Suprapubic skin (tissue), 4 donors: ENCODE measurements around the gene PLEK. TPM values are rescaled to one million over a fixed set of nuclear protein-coding genes. Genes with fewer than 3 reads are reported as not detected.

Experiments used
- DNase-seq, 2 donors: peaks; one replicate each; pipeline ENCODE4 v3.0.0-alpha.2; 2019; ENCODE audit warnings: low spot score in 2 of 2
- H3K27ac ChIP-seq: fragments of 200-600 bp; sonication (generic); one replicate; pipeline ENCODE4 v1.5.1; 2019
- H3K27me3 ChIP-seq: fragments of 200-600 bp; sonication (generic); one replicate; pipeline ENCODE4 v1.5.1; 2019
- H3K36me3 ChIP-seq: fragments of 200-600 bp; sonication (generic); one replicate; pipeline ENCODE4 v1.5.1; 2019
- H3K4me1 ChIP-seq: fragments of 200-600 bp; sonication (generic); one replicate; pipeline ENCODE4 v1.5.1; 2019
- H3K4me3 ChIP-seq: fragments of 200-600 bp; sonication (generic); one replicate; pipeline ENCODE4 v1.5.1; 2019; ENCODE audit warnings: mild to moderate bottlenecking
- H3K9me3 ChIP-seq: fragments of 200-600 bp; sonication (generic); one replicate; pipeline ENCODE4 v1.5.1; 2019
- EP300 ChIP-seq: sonication (generic); formaldehyde crosslinking; IDR thresholded peaks from one replicate; pipeline ENCODE4 v1.6.1; 2017; ENCODE audit warnings: antibody characterized with exemption
- POLR2A ChIP-seq, 2 donors: fragments of 450-650 bp; IDR thresholded peaks; one replicate each; pipeline ENCODE4 v1.6.1; 2017; ENCODE audit warnings: antibody characterized with exemption in 2 of 2, mild to moderate bottlenecking in 2 of 2, moderate library complexity in 2 of 2
- POLR2AphosphoS5 ChIP-seq, 3 donors: sonication (generic); formaldehyde crosslinking; IDR thresholded peaks; one replicate each; pipeline ENCODE4 v1.6.1; 2017; ENCODE audit warnings: antibody characterized with exemption in 3 of 3
- WGBS: methylation state at CpG from one replicate; pipeline ENCODE4 v1.1.5; 2018; 5-methylcytosine and 5-hydroxymethylcytosine counted together
- total RNA-seq, 4 donors: library from RNA; depleted of rRNA; stranded (reverse); fragments of >200 nt; gene quantifications; one replicate each; pipeline ENCODE4 v1.1.0, GENCODE V29; 2016
- TF ChIP-seq, protein P1 (sequence below), 2 donors: fragments of 200-600 bp in 1 of 2; fragments of 450-650 bp in 1 of 2; sonication (generic) in 1 of 2; IDR thresholded peaks; one replicate each; pipeline ENCODE4 v1.5.1; 2016 to 2019; ENCODE audit warnings: antibody characterized with exemption in 2 of 2, mild to moderate bottlenecking in 1 of 2, moderate library complexity in 1 of 2

Gene PLEK
- total RNA-seq, 4 donors from 2014 or later = 1.1 to 2.6 (median 1.7) TPM

DNA sequence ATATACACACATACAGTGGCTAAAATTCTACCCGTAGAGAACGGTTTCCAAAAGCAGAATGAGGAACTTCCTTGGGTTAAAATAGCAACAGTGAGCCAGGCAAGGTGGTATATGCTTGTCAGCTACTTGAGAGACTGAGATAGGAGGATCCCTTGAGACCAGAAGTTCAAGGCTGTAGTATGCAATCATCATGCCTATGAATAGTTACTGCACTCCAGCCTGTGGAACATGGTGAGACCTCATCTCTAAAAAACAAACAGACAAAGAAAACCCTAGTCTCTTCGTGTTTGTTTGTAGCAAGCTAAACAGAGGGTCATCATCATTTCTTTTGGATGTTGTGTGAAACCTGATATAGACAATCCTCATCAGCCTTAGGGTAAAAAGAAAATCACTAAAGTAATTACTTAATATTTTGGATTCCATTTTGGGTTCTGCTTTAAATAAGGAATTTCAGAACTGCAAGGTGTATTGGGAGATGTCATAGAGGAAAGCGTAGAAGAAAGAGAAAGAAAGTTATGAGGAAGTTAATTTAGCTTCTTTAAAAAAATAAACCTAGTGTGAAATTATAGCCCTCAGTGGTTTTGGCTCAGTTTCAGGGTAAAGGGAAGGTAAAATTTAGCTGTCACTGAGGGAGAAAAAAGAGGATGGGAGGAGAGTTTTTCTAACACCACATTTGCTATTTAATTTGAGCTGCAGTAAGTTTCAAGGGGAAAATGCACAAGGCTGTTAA is 46.5 kb downstream of the PLEK start:
- no peak for DNase-seq
- Histone ChIP-seq H3K4me3 (no peak overlapping the region), H3K4me1 (no peaks in the 10 kb centered on the region), H3K27ac (no peak overlapping the region), H3K27me3 (no peaks in the 10 kb centered on the region), H3K9me3 (no peaks in the 10 kb centered on the region), H3K36me3 (no peaks in the 10 kb centered on the region)
- 62% methylated on average over 4 of the region's 4 CpGs for WGBS
- TF ChIP-seq POLR2AphosphoS5 (IDR thresholded peaks at IDR 0.05) = no peak
- TF ChIP-seq EP300 = no peak
- no peak for TF ChIP-seq POLR2A (IDR thresholded peaks at IDR 0.05)
- TF ChIP-seq, protein P1, sequence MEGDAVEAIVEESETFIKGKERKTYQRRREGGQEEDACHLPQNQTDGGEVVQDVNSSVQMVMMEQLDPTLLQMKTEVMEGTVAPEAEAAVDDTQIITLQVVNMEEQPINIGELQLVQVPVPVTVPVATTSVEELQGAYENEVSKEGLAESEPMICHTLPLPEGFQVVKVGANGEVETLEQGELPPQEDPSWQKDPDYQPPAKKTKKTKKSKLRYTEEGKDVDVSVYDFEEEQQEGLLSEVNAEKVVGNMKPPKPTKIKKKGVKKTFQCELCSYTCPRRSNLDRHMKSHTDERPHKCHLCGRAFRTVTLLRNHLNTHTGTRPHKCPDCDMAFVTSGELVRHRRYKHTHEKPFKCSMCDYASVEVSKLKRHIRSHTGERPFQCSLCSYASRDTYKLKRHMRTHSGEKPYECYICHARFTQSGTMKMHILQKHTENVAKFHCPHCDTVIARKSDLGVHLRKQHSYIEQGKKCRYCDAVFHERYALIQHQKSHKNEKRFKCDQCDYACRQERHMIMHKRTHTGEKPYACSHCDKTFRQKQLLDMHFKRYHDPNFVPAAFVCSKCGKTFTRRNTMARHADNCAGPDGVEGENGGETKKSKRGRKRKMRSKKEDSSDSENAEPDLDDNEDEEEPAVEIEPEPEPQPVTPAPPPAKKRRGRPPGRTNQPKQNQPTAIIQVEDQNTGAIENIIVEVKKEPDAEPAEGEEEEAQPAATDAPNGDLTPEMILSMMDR (IDR thresholded peaks at IDR 0.05) = no peak

DNA sequence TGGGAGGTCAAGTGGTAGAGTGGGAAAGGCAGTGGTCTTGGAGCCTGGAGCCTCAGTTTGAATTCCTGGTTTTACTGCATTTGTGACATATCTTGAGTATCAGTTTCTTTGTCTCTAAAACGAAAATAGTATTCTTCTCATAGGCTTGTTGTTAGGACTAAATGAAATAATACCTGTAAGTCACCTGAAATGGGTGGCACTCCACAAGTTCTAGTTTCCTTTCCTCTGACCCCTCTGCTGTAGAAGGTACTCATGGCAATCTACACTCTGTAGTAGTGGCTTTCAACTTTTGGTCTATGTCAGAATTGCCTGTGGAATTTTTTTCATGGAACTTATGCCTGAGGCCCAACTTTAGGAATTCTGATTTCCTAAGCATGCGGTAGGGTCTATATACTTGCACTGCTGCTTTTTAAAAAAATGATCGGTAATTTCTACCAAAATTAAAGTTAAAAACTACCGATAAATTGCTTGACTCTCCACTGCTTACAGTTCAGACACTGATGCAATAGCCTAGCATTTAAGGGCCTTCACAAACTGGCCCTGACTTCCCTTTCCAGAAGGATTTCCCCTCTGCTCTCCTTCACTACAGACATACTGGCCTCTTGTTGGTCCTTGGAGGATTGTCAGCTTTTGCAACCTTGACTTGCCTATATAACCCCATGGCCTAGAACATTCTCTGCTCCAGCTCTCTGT is 47.2 kb downstream of the PLEK start:
- Histone ChIP-seq H3K4me1 (no peaks in the 10 kb centered on the region), H3K9me3 (no peaks in the 10 kb centered on the region), H3K4me3 (no peak overlapping the region), H3K27ac (no peak overlapping the region), H3K27me3 (no peaks in the 10 kb centered on the region), H3K36me3 (no peaks in the 10 kb centered on the region)
- DNase-seq = no peak
- TF ChIP-seq POLR2AphosphoS5 (IDR thresholded peaks at IDR 0.05) = no peak
- TF ChIP-seq POLR2A (IDR thresholded peaks at IDR 0.05) = no peak
- no peak for TF ChIP-seq EP300
- TF ChIP-seq, protein P1 (IDR thresholded peaks at IDR 0.05) = no peak
- WGBS = 62% methylated on average over 4 of the region's 4 CpGs

DNA sequence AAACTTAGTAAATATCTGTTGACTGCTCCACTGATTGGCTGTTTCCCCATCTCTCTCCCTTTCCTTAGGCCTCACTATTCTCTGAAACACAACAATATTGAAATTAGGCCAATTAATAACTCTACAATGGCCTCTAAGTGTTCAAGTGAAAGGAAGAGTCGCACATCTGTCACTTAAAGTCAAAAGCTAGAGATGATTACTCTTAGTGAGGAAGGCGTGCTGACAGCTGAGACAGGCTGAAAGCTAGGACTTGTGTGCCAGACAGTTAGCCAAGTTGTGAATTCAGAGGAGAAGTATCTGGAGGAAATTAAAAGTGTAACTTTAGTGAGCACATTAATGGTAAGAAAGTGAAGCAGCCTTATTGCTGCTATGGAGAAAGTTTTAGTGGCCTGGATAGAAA is 48.4 kb downstream of the PLEK start:
- TF ChIP-seq, protein P1 (IDR thresholded peaks at IDR 0.05) = no peak
- TF ChIP-seq EP300 (no peak), POLR2AphosphoS5 (IDR thresholded peaks at IDR 0.05) (no peak), POLR2A (IDR thresholded peaks at IDR 0.05) (no peak)
- DNase-seq = no peak
- no peaks in the 10 kb centered on the region for H3K36me3 ChIP-seq
- H3K27ac ChIP-seq = no peak overlapping the region
- 87% methylated on average over 2 of the region's 2 CpGs for WGBS
- no peak overlapping the region for H3K4me3 ChIP-seq
- H3K4me1 ChIP-seq = no peaks in the 10 kb centered on the region
- no peaks in the 10 kb centered on the region for H3K27me3 ChIP-seq
- no peaks in the 10 kb centered on the region for H3K9me3 ChIP-seq

DNA sequence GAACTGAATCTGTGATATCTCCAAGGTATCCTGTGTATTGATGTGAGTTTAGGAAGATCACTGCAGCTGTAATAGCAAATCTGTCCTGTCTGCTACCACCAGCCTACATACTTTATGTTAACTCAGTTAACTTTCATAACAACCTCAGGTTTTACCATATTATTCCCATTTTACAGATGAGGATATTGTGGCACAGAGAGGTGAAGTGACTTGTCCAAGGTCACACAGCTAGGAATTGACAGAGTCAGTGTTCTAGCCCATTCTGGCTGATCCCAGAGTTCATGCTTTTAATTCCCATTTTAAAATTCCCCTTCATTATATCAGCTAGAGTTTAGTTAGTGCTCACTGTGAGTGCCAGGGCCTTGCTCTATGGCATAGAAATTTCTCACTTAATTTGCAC is 49.4 kb downstream of the PLEK start:
- Histone ChIP-seq H3K27ac (no peak overlapping the region), H3K4me1 (no peaks in the 10 kb centered on the region), H3K9me3 (no peaks in the 10 kb centered on the region), H3K27me3 (no peaks in the 10 kb centered on the region), H3K36me3 (no peaks in the 10 kb centered on the region), H3K4me3 (no peak overlapping the region)
- TF ChIP-seq, protein P1 (IDR thresholded peaks at IDR 0.05) = no peak
- TF ChIP-seq POLR2A (IDR thresholded peaks at IDR 0.05) (no peak), EP300 (no peak), POLR2AphosphoS5 (IDR thresholded peaks at IDR 0.05) (no peak)
- no peak for DNase-seq

DNA sequence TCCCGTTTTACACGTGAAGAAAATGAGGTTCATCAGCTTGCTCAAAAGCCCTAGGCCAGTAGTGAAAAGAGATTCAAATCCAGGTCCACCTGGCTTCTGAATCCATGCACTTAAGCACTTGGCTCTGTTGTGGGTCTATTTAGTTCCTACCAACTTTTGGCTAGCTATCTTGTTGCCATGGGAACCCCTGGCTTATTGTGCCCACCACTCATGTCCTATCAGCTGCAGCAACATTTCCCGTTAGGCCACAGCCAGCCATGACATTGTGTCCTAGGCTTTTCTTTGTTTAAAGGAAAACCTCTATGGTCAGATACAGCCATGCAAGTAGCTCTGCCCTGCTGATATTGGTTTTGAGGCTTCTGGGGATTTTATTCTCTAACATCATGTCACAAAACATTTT is 49.8 kb downstream of the PLEK start:
- WGBS = 71% methylated on average over 3 of the region's 3 CpGs
- no peak overlapping the region for H3K27ac ChIP-seq
- no peak overlapping the region for H3K4me3 ChIP-seq

More for the DNA sequence above, 49.8 kb downstream of the PLEK start:
- Histone ChIP-seq H3K9me3 (no peaks in the 10 kb centered on the region), H3K36me3 (no peaks in the 10 kb centered on the region), H3K4me1 (no peaks in the 10 kb centered on the region), H3K27me3 (no peaks in the 10 kb centered on the region)
- TF ChIP-seq EP300 = no peak
- TF ChIP-seq, protein P1 (IDR thresholded peaks at IDR 0.05) = no peak
- no peak for TF ChIP-seq POLR2AphosphoS5 (IDR thresholded peaks at IDR 0.05)
- no peak for TF ChIP-seq POLR2A (IDR thresholded peaks at IDR 0.05)
- no peak for DNase-seq
